T47D (cell line): ENCODE measurements around the gene NKX2-3.
A peak's percentile ranks its signal among the peaks of the same experiment; 100 is the strongest.

ENCODE experiments used
- DNase-seq, 2 experiments: peaks; one replicate each; pipeline versions ENCODE4 v3.0.0 to v3.0.0-alpha.2; 2011 to 2012; ENCODE audit warnings: low read depth in 1 of 2, low spot score in 1 of 2
- JUND ChIP-seq: IDR thresholded peaks from 2 replicates; pipeline ENCODE4 v1.6.1; 2012; ENCODE audit warnings: low read depth
- in situ Hi-C: cut with HindIII; loops from 2 replicates; pipeline ENCODE4 v1.10.0; 2016; ENCODE audit warnings: low sequenced_read_pairs, low pct_unique_long_range_greater_than_20kb

Gene NKX2-3

DNA sequence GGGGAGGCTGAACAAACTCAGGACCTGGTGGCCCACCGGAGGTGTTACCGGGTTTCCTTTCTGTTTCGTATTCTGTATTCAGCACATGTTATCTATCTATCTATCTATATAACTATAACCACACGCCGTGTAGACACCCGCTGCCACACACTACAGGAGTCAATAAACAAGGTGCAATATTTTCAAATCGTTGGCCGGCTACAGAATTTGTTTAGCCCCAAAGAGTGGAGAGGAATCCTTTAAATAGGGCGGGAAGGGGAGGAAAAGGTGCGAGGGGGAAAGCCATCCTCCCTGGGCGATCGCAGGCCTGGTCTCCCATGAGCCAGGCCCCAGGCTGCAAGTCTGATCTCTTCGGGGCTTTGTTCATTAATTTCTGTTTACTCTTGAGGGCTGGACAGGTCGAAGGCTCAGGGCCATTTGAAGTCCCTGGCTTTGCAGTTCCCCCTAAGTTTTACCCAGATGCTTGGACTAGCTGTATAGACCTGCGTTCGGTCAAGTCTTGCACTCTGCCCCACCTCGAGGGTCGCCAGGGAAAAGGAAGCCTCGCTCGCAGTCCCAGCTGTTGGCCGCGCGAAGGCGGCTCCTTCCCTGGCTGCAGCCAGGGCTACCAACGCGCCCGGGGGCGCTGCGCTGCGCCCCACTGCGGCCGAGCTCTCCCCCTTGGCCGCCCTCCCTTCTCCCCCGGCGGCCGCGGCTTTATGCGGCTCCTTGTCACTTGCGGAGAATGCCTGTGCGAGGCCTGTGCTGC, 3.8 kb downstream of the NKX2-3 start:
- TF ChIP-seq JUND: no peak
- in situ Hi-C loops: no loop called here

DNA sequence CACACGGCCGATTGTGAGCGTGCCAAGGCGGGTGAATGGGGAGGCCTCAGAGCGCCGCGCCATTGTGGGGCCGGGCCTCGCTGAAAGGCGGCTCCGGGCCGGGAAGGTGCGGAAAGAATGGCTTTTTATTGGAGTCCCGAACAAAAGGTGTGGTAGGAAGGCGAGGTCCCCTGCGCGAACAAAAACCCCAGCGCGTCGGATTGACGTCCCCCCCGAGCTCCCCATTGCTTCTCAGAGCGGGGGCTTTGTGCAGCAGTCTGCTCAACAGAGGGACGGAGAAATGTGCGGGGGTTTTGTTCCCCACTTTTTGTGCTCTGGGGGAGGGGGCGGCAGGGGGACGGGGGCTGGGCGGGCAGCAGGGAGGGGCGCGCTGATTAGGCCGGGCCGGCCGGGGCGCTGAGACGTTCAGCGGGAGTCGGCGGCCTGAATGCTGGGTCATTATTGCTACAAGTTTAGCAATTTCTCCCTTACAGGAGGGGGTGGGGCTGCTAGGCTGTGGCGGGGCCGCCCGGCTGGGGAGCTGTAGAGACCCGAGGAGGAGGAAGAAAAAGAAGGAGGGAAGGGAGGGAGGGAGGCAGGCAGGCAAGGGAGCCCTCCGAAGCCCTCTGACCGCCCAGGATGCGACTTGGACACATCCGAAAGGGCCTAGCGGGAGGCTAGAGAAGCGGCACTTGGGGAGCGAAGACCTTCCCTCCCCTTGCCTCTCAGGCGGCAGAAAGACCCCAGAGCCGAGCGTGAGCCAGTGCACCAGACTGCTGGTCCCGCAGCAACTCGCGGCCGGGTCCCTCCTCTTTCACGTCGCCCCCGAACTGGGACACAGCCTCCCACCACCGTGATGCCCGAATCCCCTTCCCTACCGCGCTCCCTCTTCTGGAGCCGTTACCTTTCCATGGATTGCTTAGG, 4.6 kb downstream of the NKX2-3 start:
- TF ChIP-seq JUND: no peak
- in situ Hi-C loops: no loop called here
- DNase-seq: no peak

More for the DNA sequence above, 3.8 kb downstream of the NKX2-3 start:
- no peak for DNase-seq

DNA sequence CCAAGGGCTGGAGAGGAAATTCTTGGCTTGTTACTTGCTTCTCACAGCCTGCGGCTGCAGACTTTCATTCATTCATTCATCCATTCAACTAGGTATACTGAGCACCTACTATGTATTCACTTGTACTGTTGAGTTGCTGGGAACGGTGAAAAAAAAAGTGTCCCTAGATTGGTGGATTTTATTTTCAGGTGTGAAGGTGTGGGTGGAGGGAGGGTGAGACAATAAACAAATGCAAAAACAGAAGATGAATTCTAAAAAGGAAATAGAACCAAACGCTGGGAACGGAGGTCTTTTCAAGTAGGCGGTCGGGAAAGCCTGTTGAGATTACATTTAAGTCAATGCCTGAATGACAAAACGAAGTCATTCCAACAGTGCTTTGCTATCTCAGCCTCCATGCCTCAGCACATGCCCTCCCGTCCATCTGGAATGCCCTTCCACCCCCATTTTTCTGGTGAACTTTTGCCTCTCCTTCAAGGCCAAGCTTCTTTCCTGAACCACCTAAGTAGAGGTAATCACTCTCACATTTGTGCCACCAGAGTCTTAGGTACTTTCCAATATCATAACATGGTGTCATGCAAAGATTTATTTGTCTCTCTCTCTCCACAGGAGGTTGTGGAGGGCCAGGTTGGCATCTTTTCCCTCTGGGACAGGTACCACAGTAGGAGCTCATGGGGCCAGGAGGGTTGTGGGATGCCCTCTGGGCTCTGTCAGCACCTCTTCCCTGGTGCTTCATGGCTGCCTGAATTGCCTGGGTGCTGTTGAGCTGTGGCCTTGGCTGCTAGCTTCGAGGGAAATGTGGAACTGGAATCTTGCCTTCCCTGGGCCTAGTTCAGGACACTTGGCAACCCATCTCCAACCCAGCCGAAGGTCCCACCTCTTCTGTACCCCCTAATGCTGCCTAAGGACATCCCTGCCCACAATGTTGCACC, 5.5 kb downstream of the NKX2-3 start:
- in situ Hi-C loops: no loop called here
- no peak for DNase-seq
- TF ChIP-seq JUND: no peak

DNA sequence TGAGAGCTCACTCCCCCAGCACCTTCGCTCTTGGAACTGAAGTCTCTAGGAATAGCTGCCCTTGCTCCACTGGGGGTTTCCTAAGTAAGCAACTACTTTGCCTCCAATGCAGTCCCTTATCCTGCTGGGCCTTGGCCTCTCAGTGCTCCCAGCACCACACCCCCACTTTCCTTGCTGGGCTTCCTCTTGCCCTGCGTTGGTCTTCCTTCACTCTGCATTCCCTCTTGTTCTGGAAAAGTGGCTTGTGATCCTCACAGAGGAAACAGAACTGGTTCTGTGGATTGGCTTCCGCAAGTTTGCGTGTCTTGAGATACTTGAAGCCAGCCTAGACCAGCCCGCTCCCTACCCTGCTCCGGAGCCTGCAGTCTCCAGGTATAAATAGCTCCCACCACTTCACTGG, 6.4 kb downstream of the NKX2-3 start:
- no peak for DNase-seq
- in situ Hi-C loops: no loop called here

DNA sequence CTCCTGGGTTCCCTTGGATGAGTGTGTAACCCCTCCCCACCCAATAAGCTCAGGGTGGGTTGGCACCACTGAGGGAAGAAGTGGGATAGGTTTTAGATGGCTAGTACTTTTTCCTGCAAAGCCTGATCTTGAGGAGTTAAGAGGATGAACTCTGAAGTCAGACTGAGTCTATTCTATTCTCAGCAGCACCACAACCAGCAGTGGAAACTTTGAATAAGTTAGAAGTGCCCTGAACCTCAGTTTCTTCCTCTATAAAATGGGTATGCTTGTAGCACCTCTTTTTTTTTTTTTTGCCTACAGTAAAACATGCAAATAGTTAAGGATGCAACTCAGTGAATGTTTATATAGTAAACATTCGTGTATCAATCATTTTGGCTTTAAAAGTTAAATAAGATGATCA, 7.1 kb downstream of the NKX2-3 start:
- no peak for TF ChIP-seq JUND
- in situ Hi-C loops: no loop called here
- no peak for DNase-seq

More for the DNA sequence above, 6.4 kb downstream of the NKX2-3 start:
- no peak for TF ChIP-seq JUND

DNA sequence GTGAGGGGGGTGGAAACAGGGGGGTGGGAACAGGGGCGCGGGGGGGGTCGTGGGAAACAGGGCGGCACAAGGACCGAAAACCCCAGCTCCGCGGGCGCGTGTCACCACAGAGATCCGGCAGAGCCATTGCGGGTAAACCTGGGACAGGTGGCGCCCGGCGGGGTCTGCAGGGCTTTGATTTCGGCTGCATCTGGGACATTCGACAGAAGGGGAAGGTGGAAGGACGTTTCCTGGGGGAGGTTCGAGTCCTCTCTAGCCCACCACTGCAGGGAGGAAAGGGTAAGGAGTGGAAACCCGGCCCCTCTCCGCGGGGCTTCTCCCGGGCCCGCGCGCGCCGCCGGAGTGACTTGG, 7.5 kb downstream of the NKX2-3 start:
- no peak for DNase-seq
- in situ Hi-C loops: no loop called here
- TF ChIP-seq JUND: no peak

DNA sequence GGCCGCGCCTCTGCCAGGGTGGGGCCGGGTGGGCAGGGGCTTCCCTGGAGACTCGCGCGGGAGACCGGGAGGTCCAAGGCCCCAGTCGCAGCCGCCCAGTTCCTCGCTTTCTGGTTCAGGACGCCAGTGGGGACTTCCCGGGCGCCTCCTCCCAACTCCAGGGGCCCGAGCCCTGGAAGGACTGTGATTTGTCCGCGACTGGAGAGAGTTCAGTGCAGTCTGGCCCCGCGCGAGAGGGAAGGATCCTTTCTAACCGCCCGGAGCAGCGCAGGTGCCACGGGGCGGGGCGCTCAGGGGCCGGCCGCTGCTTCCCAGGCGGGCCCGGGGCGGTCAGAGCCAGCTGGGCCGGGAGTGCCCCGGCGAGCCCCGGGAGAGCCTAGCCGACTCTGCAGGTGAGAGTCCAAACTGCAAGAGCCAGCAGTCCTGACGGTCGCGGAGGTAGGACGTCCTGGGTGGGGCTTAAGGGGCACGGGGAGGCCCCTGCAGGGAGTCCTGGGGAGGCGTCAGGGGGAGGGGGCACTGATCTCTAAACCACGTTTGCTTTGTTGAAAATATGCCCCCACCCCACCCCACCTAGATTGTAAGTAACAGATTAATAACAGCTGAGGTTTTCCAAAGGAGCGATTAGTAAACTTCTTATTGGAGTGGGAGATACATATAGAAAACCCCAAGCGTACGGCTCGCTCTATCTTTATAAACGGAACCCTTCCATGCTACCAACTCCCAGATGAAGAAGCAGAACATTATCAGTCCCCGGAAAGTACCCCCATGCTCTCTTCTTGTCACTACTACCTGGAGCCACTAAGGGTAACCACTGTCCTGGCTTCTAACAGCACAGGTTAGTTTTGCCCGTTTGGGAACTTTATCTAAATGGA, 8.2 kb downstream of the NKX2-3 start:
- in situ Hi-C loops: no loop called here
- no peak for TF ChIP-seq JUND

DNA sequence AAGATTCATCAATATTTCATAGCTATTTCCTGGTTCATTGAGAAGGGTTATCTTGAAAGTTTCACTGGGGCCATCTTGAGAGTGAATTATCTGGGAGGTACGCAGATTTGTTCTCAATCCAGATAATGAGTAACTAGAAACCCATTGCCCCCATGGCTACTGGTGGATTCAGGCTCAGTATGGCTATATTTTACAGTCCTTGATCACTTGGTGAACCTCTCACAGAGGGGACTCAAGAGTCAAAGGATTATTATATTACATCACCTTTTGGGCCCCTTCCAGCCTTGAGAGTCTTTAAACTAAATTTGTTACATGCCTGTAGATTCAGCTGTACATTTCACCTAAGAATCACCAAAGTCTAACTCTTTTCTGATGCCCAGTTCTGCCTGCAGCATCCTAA, 11.6 kb downstream of the NKX2-3 start:
- no peak for DNase-seq
- TF ChIP-seq JUND: no peak
- in situ Hi-C loops: no loop called here

More for the DNA sequence above, 8.2 kb downstream of the NKX2-3 start:
- DNase-seq: peak; percentile 81 to 93

DNA sequence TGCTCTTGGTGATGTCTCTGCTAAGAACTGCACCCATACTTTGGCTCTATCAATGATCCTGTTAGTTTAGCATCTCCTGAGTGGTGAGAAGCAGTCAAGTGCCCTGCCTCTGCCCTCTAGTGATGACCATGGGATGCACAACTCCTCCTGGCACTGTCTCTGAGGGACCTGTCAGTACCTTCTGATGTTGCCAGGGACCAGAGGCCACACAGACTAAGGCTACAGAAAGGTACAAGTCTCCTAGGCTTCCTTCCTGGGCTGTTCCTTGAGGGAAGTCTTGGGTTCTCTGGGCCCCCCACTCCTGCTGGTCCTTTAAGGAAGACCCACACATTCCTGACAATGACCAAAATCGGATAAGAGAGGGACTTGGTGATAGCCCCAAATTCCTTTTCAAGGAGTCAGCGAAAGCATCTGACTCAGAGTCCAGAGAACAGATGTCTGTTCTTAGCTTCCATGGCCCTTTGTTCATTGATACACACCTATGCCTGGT, 15.3 kb downstream of the NKX2-3 start:
- DNase-seq: peak in 1 of 2 experiments; percentile 80
- no peak for TF ChIP-seq JUND
- in situ Hi-C loops: no loop called here

DNA sequence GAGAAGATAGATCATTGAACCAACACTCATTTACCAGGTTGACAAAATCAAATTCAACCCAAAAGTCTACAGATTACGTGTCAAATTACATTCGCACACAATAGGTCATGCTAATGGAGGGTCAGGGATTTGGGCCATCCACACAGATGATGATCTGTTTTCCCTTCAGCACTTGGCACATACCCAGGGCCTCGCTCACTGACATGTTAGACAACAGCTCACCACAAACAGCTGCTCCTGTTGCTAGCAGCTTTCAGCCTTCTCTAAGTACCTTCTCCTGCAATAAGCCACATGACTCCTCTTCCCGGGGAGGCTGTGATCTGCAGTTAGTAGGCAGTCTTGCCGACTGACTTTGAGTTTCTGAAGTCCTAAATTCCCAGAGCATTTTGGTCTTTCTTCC, 18.4 kb downstream of the NKX2-3 start:
- in situ Hi-C loops: no loop called here
- DNase-seq: peak in 1 of 2 experiments; percentile 73
- no peak for TF ChIP-seq JUND

DNA sequence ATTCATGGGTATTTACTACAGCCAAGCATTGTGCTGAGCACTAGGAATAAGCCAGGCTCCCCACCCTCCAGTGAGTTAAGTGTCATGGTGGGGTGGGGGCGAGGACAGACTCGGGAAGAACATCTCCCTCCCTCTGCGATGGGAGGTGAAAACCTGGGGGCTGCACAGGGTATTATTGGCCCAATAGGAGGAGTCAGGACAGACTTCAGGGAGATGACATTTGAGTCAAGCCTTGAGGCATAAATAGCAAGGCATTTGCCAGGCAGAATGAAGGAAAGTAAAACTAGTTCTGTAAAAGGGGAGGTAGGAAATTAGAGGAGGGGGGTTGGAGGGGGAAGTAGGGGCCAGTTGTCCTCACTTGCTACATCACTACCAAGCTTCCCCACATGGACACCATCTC, 18.9 kb downstream of the NKX2-3 start:
- in situ Hi-C loops: no loop called here
- DNase-seq: no peak
- TF ChIP-seq JUND: no peak

DNA sequence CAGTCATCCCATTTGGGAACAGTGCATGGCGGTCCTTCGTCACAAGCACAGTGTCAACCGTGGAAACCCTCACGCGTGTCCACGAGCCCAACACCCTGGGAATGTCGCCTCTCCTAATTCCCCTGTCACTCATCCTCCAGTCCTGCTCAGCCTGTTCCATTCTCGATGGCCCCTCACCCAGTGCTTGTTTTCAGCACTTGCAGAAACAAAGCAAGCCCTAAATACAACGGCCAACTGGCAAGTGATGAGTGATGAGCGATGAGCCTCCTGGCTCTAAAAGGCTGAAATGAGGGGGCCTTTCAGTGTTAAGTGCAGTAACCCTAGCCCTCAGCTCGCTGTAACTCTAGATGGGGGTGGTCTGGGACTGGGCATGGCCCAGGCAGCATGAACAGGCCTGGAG, 22.6 kb downstream of the NKX2-3 start:
- TF ChIP-seq JUND: no peak
- DNase-seq: no peak
- in situ Hi-C loops: no loop called here
